Measurements from ENCODE around the gene OR8S1. TPM values are rescaled to one million over a fixed set of nuclear protein-coding genes. Genes with fewer than 3 reads are reported as not detected.

Gene OR8S1
- polyA plus RNA-seq, 1 donor (not counting 4 experiments of a cell fraction or from before 2014, with no cell fraction given), result not detected

DNA sequence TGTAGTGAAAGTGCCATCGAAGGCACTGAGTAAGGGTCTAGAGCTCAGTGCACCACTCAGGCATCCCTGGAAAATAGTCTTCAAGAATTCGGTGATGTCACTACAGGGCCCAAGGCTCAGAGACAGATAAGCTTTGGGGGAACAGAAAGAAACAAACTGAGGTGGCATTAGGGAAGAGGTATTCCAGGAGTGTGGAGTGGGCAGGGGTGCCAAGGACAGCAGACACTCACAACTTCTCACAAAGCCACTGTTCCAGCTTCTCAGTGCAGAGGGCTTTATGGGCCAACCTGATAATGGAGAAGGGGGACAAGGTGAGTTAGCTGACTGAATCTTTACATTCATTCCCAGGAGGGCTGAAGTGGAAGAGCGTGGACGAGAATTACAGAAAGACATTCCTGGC lies 42.3 kb downstream of the OR8S1 start:
- no peak overlapping the region for H3K4me3 ChIP-seq (ENCODE audit: control insufficient read depth in 2 of 3, extremely low read depth in 1 of 3, insufficient read depth in 2 of 3, low read depth in 1 of 3, low read length in 3 of 3)
- H2AFZ ChIP-seq (ENCODE audit: control insufficient read depth, low read length), result no peak overlapping the region
- DNase-seq (ENCODE audit: low read depth, low spot score) (no peak), FAIRE-seq (no peak)
- dilution Hi-C loops (cut with MboI; ENCODE audit: extremely low pct_ligation_motif_present, low sequenced_read_pairs), result no loop called here
- peaks cover 4% of the 10 kb centered on the region for H3K27me3 ChIP-seq (ENCODE audit: control insufficient read depth, extremely low read depth, insufficient read depth, low read length)
- no peaks in the 10 kb centered on the region for H3K9me1 ChIP-seq (ENCODE audit: control insufficient read depth, extremely low read depth, insufficient read depth, low read length)
- H3K4me2 ChIP-seq (ENCODE audit: control insufficient read depth, extremely low read depth, insufficient read depth, low read depth, low read length), result no peak overlapping the region
- H3K4me1 ChIP-seq (ENCODE audit: control insufficient read depth, extremely low read depth, insufficient read depth, low read length), result no peaks in the 10 kb centered on the region
- no peak overlapping the region for H3K27ac ChIP-seq (ENCODE audit: control insufficient read depth, insufficient read depth, low read length)
- TF ChIP-seq EZH2 (IDR thresholded peaks at IDR 0.05; ENCODE audit: low read length), result no peak
- H4K20me1 ChIP-seq (ENCODE audit: control insufficient read depth, extremely low read depth, insufficient read depth, low read length), result no peaks in the 10 kb centered on the region
- no peaks in the 10 kb centered on the region for H3K36me3 ChIP-seq (ENCODE audit: control insufficient read depth in 2 of 2, extremely low read depth in 1 of 2, insufficient read depth in 2 of 2, low read length in 2 of 2)
- H3K9ac ChIP-seq (ENCODE audit: control insufficient read depth, extremely low read depth, insufficient read depth, low read length), result no peak overlapping the region
- H3K79me2 ChIP-seq (ENCODE audit: control insufficient read depth, insufficient read depth, low read length), result no peaks in the 10 kb centered on the region
- H3K9me3 ChIP-seq (ENCODE audit: control insufficient read depth, low read depth, low read length), result no peaks in the 10 kb centered on the region

DNA sequence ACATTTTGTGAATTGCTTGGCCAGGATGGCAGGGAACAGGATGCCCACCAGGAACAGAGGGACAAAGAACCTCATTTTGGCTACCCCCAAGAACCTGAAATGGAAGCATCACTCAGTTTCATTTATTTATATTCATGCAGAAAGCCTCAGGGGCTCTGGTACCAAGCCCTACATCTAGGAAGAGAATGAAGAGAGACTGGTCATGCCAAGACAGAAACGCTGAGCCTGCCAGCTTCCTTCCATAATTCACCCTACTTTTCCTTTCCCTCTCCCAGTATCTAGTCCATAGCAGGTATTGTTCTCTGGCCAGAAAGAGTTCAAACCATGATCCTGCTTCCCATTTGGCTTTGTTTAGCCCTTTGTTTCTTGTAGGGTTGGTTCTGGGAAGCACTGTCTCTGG lies 44.5 kb downstream of the OR8S1 start, which contains the start of gene LALBA:
TSS of gene LALBA (minus strand) at position 101 of the 400 bp plus-strand sequence. CDS start at position 75, 26 bp downstream.
- no peak for FAIRE-seq
- H3K9ac ChIP-seq (ENCODE audit: control insufficient read depth, extremely low read depth, insufficient read depth, low read length), result no peak within 1 kb of the TSS

More for the DNA sequence above, 44.5 kb downstream of the OR8S1 start, which contains the start of gene LALBA:
- Histone ChIP-seq H3K4me3 (ENCODE audit: control insufficient read depth in 2 of 3, extremely low read depth in 1 of 3, insufficient read depth in 2 of 3, low read depth in 1 of 3, low read length in 3 of 3) (no peak within 1 kb of the TSS), H3K27me3 (ENCODE audit: control insufficient read depth, extremely low read depth, insufficient read depth, low read length) (no peaks in the 10 kb centered on the region), H3K79me2 (ENCODE audit: control insufficient read depth, insufficient read depth, low read length) (no peaks in the 10 kb centered on the region), H3K4me1 (ENCODE audit: control insufficient read depth, extremely low read depth, insufficient read depth, low read length) (no peaks in the 10 kb centered on the region), H3K27ac (ENCODE audit: control insufficient read depth, insufficient read depth, low read length) (no peak within 1 kb of the TSS), H3K36me3 (ENCODE audit: control insufficient read depth in 2 of 2, extremely low read depth in 1 of 2, insufficient read depth in 2 of 2, low read length in 2 of 2) (no peaks in the 10 kb centered on the region), H4K20me1 (ENCODE audit: control insufficient read depth, extremely low read depth, insufficient read depth, low read length) (no peaks in the 10 kb centered on the region), H3K4me2 (ENCODE audit: control insufficient read depth, extremely low read depth, insufficient read depth, low read depth, low read length) (no peak within 1 kb of the TSS), H2AFZ (ENCODE audit: control insufficient read depth, low read length) (no peak within 1 kb of the TSS), H3K9me3 (ENCODE audit: control insufficient read depth, low read depth, low read length) (no peaks in the 10 kb centered on the region), H3K9me1 (ENCODE audit: control insufficient read depth, extremely low read depth, insufficient read depth, low read length) (no peaks in the 10 kb centered on the region)
- TF ChIP-seq EZH2 (IDR thresholded peaks at IDR 0.05; ENCODE audit: low read length), result no peak
- TF ChIP-seq, protein P1, sequence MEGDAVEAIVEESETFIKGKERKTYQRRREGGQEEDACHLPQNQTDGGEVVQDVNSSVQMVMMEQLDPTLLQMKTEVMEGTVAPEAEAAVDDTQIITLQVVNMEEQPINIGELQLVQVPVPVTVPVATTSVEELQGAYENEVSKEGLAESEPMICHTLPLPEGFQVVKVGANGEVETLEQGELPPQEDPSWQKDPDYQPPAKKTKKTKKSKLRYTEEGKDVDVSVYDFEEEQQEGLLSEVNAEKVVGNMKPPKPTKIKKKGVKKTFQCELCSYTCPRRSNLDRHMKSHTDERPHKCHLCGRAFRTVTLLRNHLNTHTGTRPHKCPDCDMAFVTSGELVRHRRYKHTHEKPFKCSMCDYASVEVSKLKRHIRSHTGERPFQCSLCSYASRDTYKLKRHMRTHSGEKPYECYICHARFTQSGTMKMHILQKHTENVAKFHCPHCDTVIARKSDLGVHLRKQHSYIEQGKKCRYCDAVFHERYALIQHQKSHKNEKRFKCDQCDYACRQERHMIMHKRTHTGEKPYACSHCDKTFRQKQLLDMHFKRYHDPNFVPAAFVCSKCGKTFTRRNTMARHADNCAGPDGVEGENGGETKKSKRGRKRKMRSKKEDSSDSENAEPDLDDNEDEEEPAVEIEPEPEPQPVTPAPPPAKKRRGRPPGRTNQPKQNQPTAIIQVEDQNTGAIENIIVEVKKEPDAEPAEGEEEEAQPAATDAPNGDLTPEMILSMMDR (optimal IDR thresholded peaks at IDR 0.05 in 1 of 3, IDR thresholded peaks at IDR 0.05 in 1 of 3, conservative IDR thresholded peaks at IDR 0.05 in 1 of 3; ENCODE audit: extremely low read depth in 1 of 3, insufficient read depth in 2 of 3, low read length in 3 of 3), result no peak
- DNase-seq (ENCODE audit: low read depth, low spot score), result no peak
- dilution Hi-C loops (cut with MboI; ENCODE audit: extremely low pct_ligation_motif_present, low sequenced_read_pairs), result no loop called here
